AG04450 (cell line): Measurements from ENCODE around the gene ENTR1. TPM values are rescaled to one million over a fixed set of nuclear protein-coding genes. Genes with fewer than 3 reads are reported as not detected.

Experiments
- CTCF ChIA-PET: fragments of 300-600, 350-600 bp; formaldehyde crosslinking; extraction: SDS; loops from one replicate; lab custom pipeline; 2022; ENCODE audit warnings: antibody characterized with exemption, inconsistent platforms; lab: Charles Lee
- POLR2A ChIA-PET: fragments of 350-600 bp; formaldehyde crosslinking; extraction: SDS; loops from one replicate; lab custom pipeline; 2021; ENCODE audit warnings: antibody characterized with exemption, inconsistent platforms; lab: Yijun Ruan, JAX
- DNase-seq: peaks from one replicate; pipeline ENCODE4 v3.0.0-alpha.2; 2011; ENCODE audit warnings: low read depth, low spot score
- H3K27ac ChIP-seq: one replicate; pipeline ENCODE4 v1.5.1; 2012; ENCODE audit warnings: low read depth, low read length, control low read depth
- H3K27me3 ChIP-seq: one replicate; pipeline ENCODE4 v1.6.0; 2012; ENCODE audit warnings: low read length; ENCODE audit not compliant: control insufficient read depth, insufficient read depth
- H3K4me3 ChIP-seq: 2 replicates; pipeline ENCODE4 v1.5.1; 2011; ENCODE audit warnings: mild to moderate bottlenecking, low read depth, low read length, control low read depth
- H3K9me3 ChIP-seq: 2 replicates; pipeline ENCODE4 v1.5.1; 2012; ENCODE audit warnings: low read length; ENCODE audit not compliant: control insufficient read depth, insufficient read depth
- CTCF ChIP-seq: IDR thresholded peaks from 2 replicates; pipeline ENCODE4 v1.5.1; 2011; ENCODE audit warnings: low read depth, low read length, control low read depth, inconsistent platforms
- polyA plus RNA-seq: library from polyadenylated mRNA; depleted of rRNA; stranded (reverse); fragments of >200 nt; gene quantifications from 2 replicates; pipeline ENCODE4 v1.2.3, GENCODE V29; 2011

Gene ENTR1
- polyA plus RNA-seq, 1 experiment, result 31.5 TPM

GRCh38 chr9:136377341-136378169 is 32.9 kb downstream of the ENTR1 start:
- no peak for DNase-seq
- H3K9me3 ChIP-seq, result peaks cover 6% of the 10 kb centered on the region; the same call in 1 of the 2 replicates
- H3K4me3 ChIP-seq, result no peak overlapping the region
- ChIA-PET CTCF (no interaction called here), POLR2A (interaction anchor here (0.7 kb wide), 1 partner anchor 9 kb away, joined by 4 read pairs; no protein-coding TSS in a partner anchor)
- no peak overlapping the region for H3K27ac ChIP-seq
- no peak for TF ChIP-seq CTCF
- no peaks in the 10 kb centered on the region for H3K27me3 ChIP-seq

- POLR2A ChIA-PET, result no interaction called here
- Histone ChIP-seq H3K27me3 (no peaks in the 10 kb centered on the region), H3K4me3 (no peak overlapping the region), H3K27ac (no peak overlapping the region), H3K9me3 (peaks cover 6% of the 10 kb centered on the region; the same call in 1 of the 2 replicates)
- CTCF ChIA-PET, result no interaction called here
- DNase-seq, result no peak
- no peak for TF ChIP-seq CTCF
Measured at GRCh38 chr9:136376457-136376856, 34.0 kb downstream of the ENTR1 start.

GRCh38 chr9:136375096-136375495 is 35.3 kb downstream of the ENTR1 start:
- TF ChIP-seq CTCF, result no peak
- no peak overlapping the region for H3K27ac ChIP-seq
- ChIA-PET CTCF (no interaction called here), POLR2A (interaction anchor here (1.2 kb wide), 1 partner anchor 12 kb away, joined by 3 read pairs; no protein-coding TSS in a partner anchor)
- peaks cover 12% of the 10 kb centered on the region; the same call in 1 of the 2 replicates for H3K9me3 ChIP-seq
- no peak for DNase-seq
- no peaks in the 10 kb centered on the region for H3K27me3 ChIP-seq
- H3K4me3 ChIP-seq, result no peak overlapping the region

GRCh38 chr9:136374183-136374575 is 36.2 kb downstream of the ENTR1 start:
- H3K4me3 ChIP-seq, result no peak overlapping the region
- H3K9me3 ChIP-seq, result peaks cover 12% of the 10 kb centered on the region; the same call in 1 of the 2 replicates
- no peaks in the 10 kb centered on the region for H3K27me3 ChIP-seq
- no peak for DNase-seq
- ChIA-PET POLR2A (no interaction called here), CTCF (no interaction called here)
- no peak for TF ChIP-seq CTCF
- H3K27ac ChIP-seq, result no peak overlapping the region
